GM19328 (cell line): ENCODE measurements around the gene ELL2.
"Not testable (repeated sequence)": the region's sequence is repeated elsewhere in the genome, so short reads cannot be mapped to it uniquely, and the experiment has no call there.

Source experiments
- ATAC-seq: cut with Tn5 transposase; IDR thresholded peaks from one replicate; pipeline ENCODE4 v1.9.1; 2021; ENCODE audit warnings: mild to moderate bottlenecking, moderate library complexity; ENCODE audit not compliant: unreplicated experiment

Gene ELL2

GRCh38 chr5:95931079-95931833 is 30.4 kb downstream of the ELL2 start:
- no peak for ATAC-seq

GRCh38 chr5:95930141-95930930 is 31.3 kb downstream of the ELL2 start:
- ATAC-seq: no peak

- no peak for ATAC-seq
Observed at GRCh38 chr5:95928724-95929253, 32.9 kb downstream of the ELL2 start.

- peak; percentile 45 for ATAC-seq
Observed at GRCh38 chr5:95927927-95928723, 33.5 kb downstream of the ELL2 start.

- ATAC-seq: not testable (repeated sequence)
Observed at GRCh38 chr5:95927300-95927699, 34.4 kb downstream of the ELL2 start.

DNA sequence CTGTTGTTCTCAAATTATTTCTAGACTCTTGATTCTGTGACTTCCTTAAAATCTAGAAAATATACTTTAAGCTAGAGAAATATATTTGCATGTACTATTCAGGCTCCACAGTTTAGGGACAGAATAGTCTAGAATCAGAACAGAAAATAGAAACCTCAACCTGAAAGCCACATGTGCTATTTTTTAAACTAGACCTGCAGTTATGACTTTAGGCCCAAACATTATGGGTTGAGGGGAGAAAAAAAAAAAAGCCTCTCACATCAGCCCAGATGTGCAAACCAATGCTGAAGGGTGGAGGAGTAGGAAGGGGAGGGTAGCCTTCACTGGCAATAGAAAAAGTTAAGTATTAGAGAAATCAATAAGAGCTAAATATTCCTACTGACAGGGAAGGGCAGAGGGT is 35.7 kb downstream of the ELL2 start:
- peak; percentile 48 for ATAC-seq

DNA sequence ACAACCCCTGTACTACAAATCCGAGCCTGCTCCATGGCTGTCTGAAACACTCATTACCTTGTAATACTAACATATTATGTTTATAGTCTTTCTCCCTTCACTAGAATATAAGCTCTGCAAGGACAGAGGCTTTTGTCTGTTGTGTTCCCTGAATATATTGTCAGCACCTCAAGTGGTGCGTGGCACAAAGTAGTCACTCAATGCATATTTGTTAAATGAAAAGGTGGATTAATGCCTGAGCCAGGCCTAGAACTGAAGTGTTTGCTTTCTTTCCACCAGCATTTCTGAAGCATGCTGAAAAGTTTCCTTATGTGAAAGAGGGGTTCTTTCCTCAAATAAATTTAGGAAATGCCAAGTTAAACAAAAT is 36.3 kb downstream of the ELL2 start:
- ATAC-seq: no peak

GRCh38 chr5:95924720-95925377 is 36.8 kb downstream of the ELL2 start:
- ATAC-seq: no peak

DNA sequence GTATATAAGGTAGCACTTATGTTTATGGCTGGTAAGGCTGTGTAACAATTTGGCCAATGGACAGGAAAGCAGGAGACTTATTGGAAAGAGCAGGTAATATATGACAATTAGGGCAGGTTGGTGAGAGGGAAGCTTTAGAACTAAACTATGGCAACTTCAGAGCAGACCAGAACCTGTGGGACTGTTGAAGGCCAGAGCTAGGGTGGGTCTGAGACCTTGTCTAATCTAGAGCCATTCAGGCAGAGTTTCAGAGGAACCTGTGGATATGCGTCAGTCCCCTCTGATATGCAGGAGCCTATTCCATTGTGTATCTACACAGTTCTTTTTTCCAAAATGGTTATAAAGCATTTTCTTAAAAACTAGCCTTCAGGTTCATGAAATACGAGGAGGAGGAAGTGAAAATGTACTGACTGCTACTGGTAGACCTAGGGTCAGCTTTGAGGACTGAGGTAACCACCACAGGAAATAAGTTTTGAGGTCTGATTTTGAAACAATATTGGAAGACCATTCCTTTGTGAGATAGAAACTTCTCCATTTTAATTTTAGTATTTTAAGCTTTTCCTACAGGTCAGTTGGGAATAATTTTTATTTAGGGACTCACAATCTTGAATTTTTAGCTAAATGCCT is 37.6 kb downstream of the ELL2 start:
- peak; percentile 38 for ATAC-seq

- ATAC-seq: no peak
Observed at GRCh38 chr5:95922798-95923197, 38.9 kb downstream of the ELL2 start.

DNA sequence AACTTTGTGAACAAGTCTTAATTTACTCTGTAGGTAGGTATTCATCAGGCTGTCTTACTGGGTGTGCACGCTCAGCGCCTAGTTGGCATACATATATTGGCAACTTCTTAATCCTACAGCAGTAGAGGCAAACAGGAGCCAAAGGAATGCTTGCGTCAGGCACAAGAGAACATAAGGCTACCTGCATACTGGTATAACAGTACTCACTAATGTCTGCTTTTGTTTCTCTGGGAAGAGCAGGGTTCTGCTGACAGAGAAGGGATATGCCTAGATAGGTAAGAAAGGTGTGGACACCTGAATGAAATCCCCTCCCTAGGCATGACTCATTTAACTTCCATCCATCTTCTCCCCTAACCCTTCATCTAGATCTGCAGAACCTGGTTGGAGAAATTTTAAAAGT is 40.1 kb downstream of the ELL2 start:
- ATAC-seq: no peak

DNA sequence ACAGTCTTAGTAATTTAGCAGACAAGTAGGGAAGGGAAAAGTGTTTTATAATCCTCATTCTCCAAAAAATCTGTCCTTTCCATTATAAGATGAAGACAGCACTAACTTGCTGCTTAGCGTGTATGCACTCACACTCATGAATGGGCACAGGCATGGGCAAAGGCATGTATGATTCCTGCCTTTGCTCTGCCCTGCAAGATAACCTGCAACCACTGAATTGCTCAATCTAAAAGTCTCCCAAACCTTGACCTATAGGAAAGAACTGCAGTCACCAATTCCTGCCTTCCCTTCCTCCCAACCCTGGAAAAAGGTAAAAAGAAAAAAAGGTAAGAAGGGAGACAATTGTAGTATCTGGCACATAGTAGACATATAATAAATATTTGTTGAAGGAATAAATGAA is 40.8 kb downstream of the ELL2 start:
- ATAC-seq: no peak

DNA sequence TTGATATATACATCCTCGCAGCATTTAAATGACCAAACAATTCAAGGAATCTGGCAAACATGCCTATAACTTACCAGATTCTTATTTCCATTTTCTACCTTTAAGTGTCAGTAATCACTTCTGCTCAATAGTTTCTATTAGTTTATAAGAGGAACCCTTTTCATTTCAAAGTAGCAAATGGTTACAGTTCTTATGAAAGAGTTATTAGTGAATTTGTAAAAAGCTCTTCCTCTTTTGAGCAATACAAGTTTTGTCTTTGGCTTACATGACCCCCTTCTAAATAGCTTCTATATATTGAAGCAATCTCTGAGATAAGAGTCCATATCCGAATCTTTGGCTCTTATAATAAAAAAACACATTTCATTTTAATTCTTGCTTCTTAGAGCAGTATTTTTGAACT is 42.0 kb downstream of the ELL2 start:
- no peak for ATAC-seq

DNA sequence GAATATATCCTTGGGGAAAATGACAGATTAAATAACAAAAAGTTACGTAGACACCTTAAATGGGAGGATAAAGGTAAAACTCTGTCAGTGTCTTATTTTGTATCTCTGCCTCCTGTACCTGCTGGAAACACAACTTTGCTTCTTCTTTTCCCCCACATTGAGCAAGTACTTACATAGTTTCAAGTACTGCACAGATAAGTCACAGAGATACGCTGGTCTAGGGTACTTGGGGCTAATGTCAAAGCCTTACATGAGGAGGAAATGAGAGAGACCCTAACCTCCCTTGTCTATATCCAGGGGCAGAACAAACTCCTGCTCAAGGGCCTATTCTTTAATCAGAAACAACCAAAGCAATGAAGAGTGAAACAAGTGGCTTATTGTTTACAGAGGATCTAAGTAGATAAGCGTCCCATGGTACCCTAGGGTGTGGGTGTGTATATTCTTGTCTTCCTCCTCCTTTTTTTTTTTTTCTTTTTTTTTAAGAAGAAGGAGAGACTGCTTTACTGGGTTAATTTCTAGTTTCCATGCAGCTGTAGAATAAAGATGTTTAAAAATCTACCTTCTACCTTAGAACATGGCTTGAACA is 43.1 kb downstream of the ELL2 start:
- no peak for ATAC-seq

GRCh38 chr5:95917207-95917606 is 44.4 kb downstream of the ELL2 start:
- ATAC-seq: no peak

- no peak for ATAC-seq
Observed at GRCh38 chr5:95916687-95917085, 45.0 kb downstream of the ELL2 start.

DNA sequence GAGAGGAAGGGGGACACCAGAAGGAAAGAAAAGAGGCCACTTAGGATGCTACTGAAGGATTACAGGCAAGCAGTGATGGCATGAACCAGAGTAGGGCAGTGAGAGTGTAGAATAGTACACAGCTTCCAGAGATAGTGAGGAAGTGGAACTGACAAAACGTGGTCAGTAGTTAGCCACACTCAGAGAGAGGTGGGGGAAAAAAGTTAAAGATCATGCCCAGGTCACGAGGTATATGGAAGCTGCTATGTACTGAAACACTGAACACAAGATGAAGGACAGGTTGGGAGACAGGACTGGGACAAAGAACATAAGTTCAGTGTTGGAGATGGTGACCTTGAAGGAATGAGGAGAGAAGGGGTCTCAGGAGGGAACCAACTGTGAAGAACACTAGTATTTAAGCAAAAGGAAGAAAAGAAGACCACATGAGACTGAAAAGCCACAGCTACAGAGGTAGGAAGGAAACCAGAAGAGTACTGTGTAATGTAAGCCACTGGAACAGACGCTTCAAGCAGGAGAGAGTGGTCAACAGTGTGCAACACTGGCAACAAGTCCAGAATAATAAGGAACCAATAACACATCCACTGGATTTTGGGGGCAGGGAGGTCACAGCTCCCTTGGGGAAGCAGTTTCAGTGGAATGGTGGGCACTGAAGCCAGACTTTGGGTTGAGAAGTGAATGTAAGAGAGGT is 45.5 kb downstream of the ELL2 start:
- no peak for ATAC-seq

DNA sequence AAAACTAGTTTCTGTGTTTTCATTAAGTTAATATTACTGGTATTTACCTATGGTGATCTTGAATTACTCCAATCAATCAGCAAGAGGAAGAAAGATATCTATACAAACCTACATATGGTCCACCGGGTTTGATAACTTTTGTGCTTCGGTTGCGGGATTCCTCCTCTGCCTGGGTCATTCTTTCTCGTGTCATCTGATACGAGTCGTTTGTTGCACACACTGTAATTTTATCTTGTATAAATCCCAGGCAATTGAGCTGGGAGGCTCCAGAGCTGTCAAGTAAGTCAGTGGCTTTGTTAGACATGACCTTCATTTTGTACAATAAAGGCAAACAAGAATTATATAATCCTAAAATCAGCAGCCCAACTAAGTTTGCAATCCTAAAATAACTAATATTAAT is 48.0 kb downstream of the ELL2 start:
- no peak for ATAC-seq

DNA sequence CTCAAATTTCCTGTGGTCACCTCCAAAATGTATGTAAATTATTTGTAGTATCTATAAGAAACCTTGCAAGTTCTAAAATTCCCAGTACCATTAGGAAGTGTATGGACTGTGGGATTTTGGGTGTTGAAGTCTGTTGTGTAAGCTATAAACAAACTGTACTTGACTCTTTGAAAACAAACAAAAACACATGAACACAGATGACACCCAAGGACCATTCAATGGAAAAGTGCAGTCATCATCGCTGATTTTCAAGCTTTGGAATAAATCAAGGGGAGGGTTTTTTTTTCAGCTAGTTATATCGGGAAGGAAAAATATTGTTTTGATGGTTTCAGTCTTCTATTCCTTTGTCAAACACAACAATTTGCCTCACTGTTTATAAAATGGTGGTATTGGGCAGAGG is 49.6 kb downstream of the ELL2 start:
- ATAC-seq: no peak
